Measurements from ENCODE around the gene TTC33.

- TF ChIP-seq POLR2AphosphoS5 (IDR thresholded peaks at IDR 0.05), result no peak
- TF ChIP-seq MXI1 (conservative IDR thresholded peaks at IDR 0.05; ENCODE audit: poor library complexity, severe bottlenecking), result no peak
These were observed 179.8 kb downstream of the TTC33 start for GRCh38 chr5:40575921-40576320.

All from neural cell (in vitro differentiated cells).